ENCODE results near the gene MAML2. TPM values are rescaled to one million over a fixed set of nuclear protein-coding genes. Genes with fewer than 3 reads are reported as not detected.

The MAML2 gene
- total RNA-seq: 9.8 TPM
- polyA plus RNA-seq: 7.9 TPM
- long read RNA-seq, donor 1: 0 reads
- long read RNA-seq, donor 2: 0 reads
- long read RNA-seq, donor 3, full-length matches to known transcripts: 4 of 4 reads
- long read RNA-seq, donor 3, partial matches to known transcripts: 0 of 4 reads
- long read RNA-seq, donor 3, other reads (novel, unspliced or antisense): 0 of 4 reads
- long read RNA-seq, donor 4: 0 reads
- long read RNA-seq, donor 5, transcript MAML2-202 (4 exons, 3,154 nt): major isoform, 6 of 29 reads
- long read RNA-seq, donor 5, partial matches to known transcripts: 23 of 29 reads
- long read RNA-seq, donor 5, other reads (novel, unspliced or antisense): 0 of 29 reads
- long read RNA-seq, donor 6, partial matches to known transcripts: 6 of 6 reads
- long read RNA-seq, donor 6, other reads (novel, unspliced or antisense): 0 of 6 reads
- long read RNA-seq, donor 7, partial matches to known transcripts: 8 of 11 reads
- long read RNA-seq, donor 7, other reads (novel, unspliced or antisense): 0 of 11 reads
- long read RNA-seq, donor 8, partial matches to known transcripts: 0 of 2 reads
- long read RNA-seq, donor 8, other reads (novel, unspliced or antisense): 0 of 2 reads
- long read RNA-seq, donor 9, partial matches to known transcripts: 0 of 2 reads
- long read RNA-seq, donor 9, other reads (novel, unspliced or antisense): 0 of 2 reads
- long read RNA-seq, donor 10, transcript MAML2-202 (4 exons, 3,154 nt): major isoform, 5 of 15 reads
- long read RNA-seq, donor 10, partial matches to known transcripts: 10 of 15 reads
- long read RNA-seq, donor 10, other reads (novel, unspliced or antisense): 0 of 15 reads

DNA sequence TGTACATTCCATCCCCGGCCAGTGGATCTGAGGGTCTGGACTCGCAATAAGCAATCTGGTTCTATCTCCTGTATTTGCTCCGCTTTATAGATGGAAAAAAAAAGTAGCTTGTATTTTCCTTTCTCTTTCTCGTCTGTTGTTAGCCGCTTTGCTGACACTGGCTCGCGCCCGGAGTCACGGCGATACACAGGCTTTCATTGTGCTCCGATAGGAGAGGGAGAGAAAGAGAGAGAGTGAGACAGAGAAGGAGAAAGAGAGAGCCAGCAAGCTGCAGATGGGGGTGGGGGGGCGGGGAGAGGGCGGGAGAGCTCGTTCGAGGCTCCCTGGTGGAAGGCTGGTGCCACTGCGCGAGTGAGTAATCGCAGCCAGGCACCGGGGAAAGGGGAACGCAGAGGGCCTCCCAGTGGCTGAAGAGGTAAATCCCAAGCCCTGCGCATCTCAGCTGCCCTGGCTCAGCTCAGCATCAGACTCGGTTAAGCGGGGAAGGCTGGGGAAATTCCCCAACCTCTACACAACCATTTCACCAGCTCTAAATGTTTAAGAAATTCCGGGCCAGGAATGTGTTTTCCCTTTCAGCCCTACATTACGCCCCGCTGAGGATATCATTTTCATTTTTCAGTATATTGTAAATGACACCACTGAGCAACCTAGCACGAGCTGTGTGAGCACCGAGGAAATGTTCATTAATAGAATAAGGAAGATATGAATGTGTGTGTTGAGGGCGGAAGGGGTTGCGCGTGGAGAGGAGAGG is at the start of gene MAML2:
TSS of gene MAML2 (minus strand) at position 235 of the 751 bp plus-strand sequence. CDS start 1,300 bp downstream, outside the sequence.
- no peaks in the 10 kb centered on the region for H3K9me3 ChIP-seq (ENCODE audit: control insufficient read depth in 2 of 2, insufficient read depth in 1 of 2, low read length in 1 of 2)
- 11% methylated on average over 31 of the region's 31 CpGs for WGBS
- DNase-seq (ENCODE audit: low read depth in 6 of 9, low spot score in 9 of 9): peak; percentile 68 to 94 (median 82)
- H3K4me1 ChIP-seq (ENCODE audit: control insufficient read depth in 2 of 2, insufficient read depth in 2 of 2, low read length in 2 of 2): peaks cover 20 to 39% of the 10 kb centered on the region in 2 donors
- peaks cover 0 to 3% of the 10 kb centered on the region in 2 donors for H3K36me3 ChIP-seq (ENCODE audit: control insufficient read depth in 2 of 2, insufficient read depth in 2 of 2, low read length in 1 of 2)
- peak within 1 kb of the TSS; percentile 83 to 96 for H3K4me3 ChIP-seq (ENCODE audit: low read length in 2 of 2)
- peak within 1 kb of the TSS; percentile 78 to 84 for H3K27ac ChIP-seq (ENCODE audit: low read depth in 1 of 2, low read length in 1 of 2)
- H3K27me3 ChIP-seq (ENCODE audit: control insufficient read depth in 2 of 2, insufficient read depth in 1 of 2, low read length in 1 of 2): no peaks in the 10 kb centered on the region

DNA sequence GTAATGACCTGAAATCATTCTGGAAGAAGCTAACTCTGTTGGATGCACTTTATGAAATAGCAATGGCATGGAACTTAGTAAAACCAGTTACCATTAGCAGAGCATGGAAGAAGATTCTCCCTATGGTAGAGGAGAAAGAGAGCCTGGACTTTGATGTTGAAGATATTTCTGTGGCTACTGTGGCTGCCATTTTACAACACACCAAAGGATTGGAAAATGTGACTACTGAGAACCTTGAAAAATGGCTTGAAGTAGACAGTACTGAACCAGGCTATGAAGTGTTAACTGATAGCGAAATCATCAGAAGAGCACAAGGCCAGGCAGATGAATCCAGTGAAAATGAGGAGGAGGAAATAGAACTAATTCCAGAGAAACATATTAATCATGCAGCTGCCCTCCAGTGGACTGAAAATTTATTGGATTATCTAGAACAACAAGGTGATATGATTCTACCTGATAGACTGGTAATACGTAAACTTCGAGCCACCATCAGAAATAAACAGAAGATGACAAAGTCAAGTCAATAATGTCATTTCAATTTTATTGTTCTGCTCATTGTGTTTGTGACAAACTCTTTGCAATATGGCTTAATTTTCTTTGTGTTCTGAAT is 48.8 kb upstream of the MAML2 start:
- H3K9me3 ChIP-seq (ENCODE audit: control insufficient read depth in 2 of 2, insufficient read depth in 1 of 2, low read length in 1 of 2): no peaks in the 10 kb centered on the region
- no peak overlapping the region for H3K27ac ChIP-seq (ENCODE audit: low read depth in 1 of 2, low read length in 1 of 2)
- H3K4me3 ChIP-seq (ENCODE audit: low read length in 2 of 2): no peak overlapping the region
- DNase-seq (ENCODE audit: low read depth in 6 of 9, low spot score in 9 of 9): no peak
- peaks cover 4 to 5% of the 10 kb centered on the region in 2 donors for H3K4me1 ChIP-seq (ENCODE audit: control insufficient read depth in 2 of 2, insufficient read depth in 2 of 2, low read length in 2 of 2)
- no peaks in the 10 kb centered on the region for H3K36me3 ChIP-seq (ENCODE audit: control insufficient read depth in 2 of 2, insufficient read depth in 2 of 2, low read length in 1 of 2)
- WGBS: 96% methylated on average over 3 of the region's 3 CpGs
- H3K27me3 ChIP-seq (ENCODE audit: control insufficient read depth in 2 of 2, insufficient read depth in 1 of 2, low read length in 1 of 2): no peaks in the 10 kb centered on the region

- WGBS: 25% methylated on average over 6 of the region's 6 CpGs
- DNase-seq (ENCODE audit: low read depth in 6 of 9, low spot score in 9 of 9): peak in 1 of 9 donors; percentile 6
- Histone ChIP-seq H3K9me3 (ENCODE audit: control insufficient read depth in 2 of 2, insufficient read depth in 1 of 2, low read length in 1 of 2) (no peaks in the 10 kb centered on the region), H3K4me3 (ENCODE audit: low read length in 2 of 2) (peak overlapping the region; percentile 74 to 90), H3K4me1 (ENCODE audit: control insufficient read depth in 2 of 2, insufficient read depth in 2 of 2, low read length in 2 of 2) (peaks cover 4 to 5% of the 10 kb centered on the region in 2 donors), H3K36me3 (ENCODE audit: control insufficient read depth in 2 of 2, insufficient read depth in 2 of 2, low read length in 1 of 2) (peaks cover 0 to 4% of the 10 kb centered on the region in 2 donors), H3K27me3 (ENCODE audit: control insufficient read depth in 2 of 2, insufficient read depth in 1 of 2, low read length in 1 of 2) (no peaks in the 10 kb centered on the region), H3K27ac (ENCODE audit: low read depth in 1 of 2, low read length in 1 of 2) (peak overlapping the region; percentile 86)
Observed at GRCh38 chr11:96390488-96390792, 47.4 kb upstream of the MAML2 start.

DNA sequence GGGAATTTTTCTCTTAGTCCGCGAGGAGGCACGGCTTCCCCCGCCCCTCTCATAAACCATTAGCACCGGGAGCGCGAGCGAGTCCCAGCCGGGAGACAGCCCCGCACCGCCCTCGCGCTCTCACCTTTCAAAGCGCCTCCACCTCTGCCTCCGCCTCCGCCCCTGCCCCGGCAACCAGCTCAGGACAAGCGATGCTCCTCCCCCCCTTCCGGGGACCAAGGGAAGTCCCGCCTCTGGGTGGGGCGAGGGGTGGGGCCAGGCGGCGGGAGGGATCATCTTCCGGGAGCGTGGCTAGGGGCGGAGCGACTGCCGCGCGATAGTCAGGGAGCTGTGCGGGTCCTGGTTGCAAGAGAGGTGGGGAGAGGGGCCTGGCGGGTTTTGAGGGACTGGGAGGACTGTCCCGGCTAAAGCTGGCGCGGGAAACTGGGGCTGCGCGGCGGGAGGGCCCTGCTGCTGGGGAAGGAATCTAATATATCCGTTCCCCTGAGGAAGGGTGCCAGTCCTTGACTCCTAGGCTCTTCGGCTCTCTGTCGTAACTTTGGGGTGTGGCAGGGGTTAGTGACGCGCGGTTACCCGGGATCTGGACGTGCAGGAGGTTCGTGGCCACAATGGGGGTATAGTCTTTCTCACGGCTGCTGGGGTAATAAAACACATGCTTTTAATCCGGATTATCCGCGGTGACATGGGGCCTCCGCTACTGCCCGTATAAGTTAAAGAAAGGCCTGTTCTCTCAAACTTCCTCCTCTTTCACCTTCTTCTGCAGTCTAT is 46.9 kb upstream of the MAML2 start, which contains the start of the genes CCDC82 and JRKL:
TSS of gene CCDC82 (minus strand) at position 193 of the 768 bp plus-strand sequence. CDS start 5,165 bp downstream, outside the sequence.
TSS of gene JRKL (plus strand) at position 294 of the 768 bp plus-strand sequence. CDS start 637 bp downstream, outside the sequence.
- H3K27me3 ChIP-seq (ENCODE audit: control insufficient read depth in 2 of 2, insufficient read depth in 1 of 2, low read length in 1 of 2): no peaks in the 10 kb centered on the region
- no peaks in the 10 kb centered on the region for H3K9me3 ChIP-seq (ENCODE audit: control insufficient read depth in 2 of 2, insufficient read depth in 1 of 2, low read length in 1 of 2)
- peak within 1 kb of the TSS; percentile 74 to 90 for H3K4me3 ChIP-seq (ENCODE audit: low read length in 2 of 2)
- H3K4me1 ChIP-seq (ENCODE audit: control insufficient read depth in 2 of 2, insufficient read depth in 2 of 2, low read length in 2 of 2): peaks cover 4 to 5% of the 10 kb centered on the region in 2 donors
- peak; percentile 74 to 98 (median 95) for DNase-seq (ENCODE audit: low read depth in 6 of 9, low spot score in 9 of 9)
- peak within 1 kb of the TSS; percentile 86 to 87 for H3K27ac ChIP-seq (ENCODE audit: low read depth in 1 of 2, low read length in 1 of 2)
- peaks cover 0 to 4% of the 10 kb centered on the region in 2 donors for H3K36me3 ChIP-seq (ENCODE audit: control insufficient read depth in 2 of 2, insufficient read depth in 2 of 2, low read length in 1 of 2)
- WGBS: under 1% methylated on average over 53 of the region's 53 CpGs

DNA sequence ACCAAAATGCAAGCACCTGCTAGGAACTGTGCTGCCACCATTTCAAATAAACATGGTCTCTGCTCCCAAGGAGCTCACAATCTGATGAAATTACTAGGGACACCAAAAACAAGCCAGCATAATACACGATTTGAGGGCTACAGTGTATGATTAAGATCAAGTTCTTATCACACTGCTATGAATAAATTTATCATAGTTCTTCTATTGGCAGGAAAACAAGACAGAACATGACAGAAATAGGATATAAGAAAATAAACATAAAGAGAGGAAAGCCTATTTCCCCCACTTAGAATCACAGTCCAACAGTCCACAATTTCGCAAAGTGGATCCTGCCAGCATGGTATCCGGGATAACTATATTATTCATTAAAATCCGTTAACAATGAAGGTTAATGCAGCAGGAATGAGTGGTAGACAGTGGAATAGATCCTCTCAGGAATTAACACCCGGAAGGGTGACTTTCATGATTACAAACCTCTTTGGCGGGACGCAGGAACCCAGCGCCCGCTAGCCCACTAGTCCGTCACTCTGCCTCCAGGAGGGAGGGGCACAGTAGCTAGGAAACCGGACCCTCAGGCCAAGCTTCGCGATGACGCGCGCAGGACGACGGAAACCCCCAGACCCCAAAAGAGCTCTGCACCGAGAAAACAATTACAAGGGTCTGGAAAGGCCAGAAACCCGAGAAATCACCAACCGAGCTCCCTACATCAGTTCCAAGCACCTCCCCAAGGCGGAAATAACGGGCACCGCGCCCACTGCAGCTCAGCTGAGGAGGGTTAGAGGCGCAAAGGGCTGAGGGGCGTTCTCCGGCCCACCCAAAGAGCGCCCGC is 46.1 kb upstream of the MAML2 start:
- Histone ChIP-seq H3K4me1 (ENCODE audit: control insufficient read depth in 2 of 2, insufficient read depth in 2 of 2, low read length in 2 of 2) (peaks cover 4 to 5% of the 10 kb centered on the region in 2 donors), H3K27me3 (ENCODE audit: control insufficient read depth in 2 of 2, insufficient read depth in 1 of 2, low read length in 1 of 2) (no peaks in the 10 kb centered on the region), H3K9me3 (ENCODE audit: control insufficient read depth in 2 of 2, insufficient read depth in 1 of 2, low read length in 1 of 2) (no peaks in the 10 kb centered on the region), H3K36me3 (ENCODE audit: control insufficient read depth in 2 of 2, insufficient read depth in 2 of 2, low read length in 1 of 2) (peaks cover 0 to 4% of the 10 kb centered on the region in 2 donors), H3K4me3 (ENCODE audit: low read length in 2 of 2) (peak overlapping the region; percentile 74 to 90), H3K27ac (ENCODE audit: low read depth in 1 of 2, low read length in 1 of 2) (peak overlapping the region; percentile 82 to 87)
- peak in 4 of 9 donors; percentile 6 to 30 (median 24) for DNase-seq (ENCODE audit: low read depth in 6 of 9, low spot score in 9 of 9)
- WGBS: under 1% methylated on average over 30 of the region's 30 CpGs

DNA sequence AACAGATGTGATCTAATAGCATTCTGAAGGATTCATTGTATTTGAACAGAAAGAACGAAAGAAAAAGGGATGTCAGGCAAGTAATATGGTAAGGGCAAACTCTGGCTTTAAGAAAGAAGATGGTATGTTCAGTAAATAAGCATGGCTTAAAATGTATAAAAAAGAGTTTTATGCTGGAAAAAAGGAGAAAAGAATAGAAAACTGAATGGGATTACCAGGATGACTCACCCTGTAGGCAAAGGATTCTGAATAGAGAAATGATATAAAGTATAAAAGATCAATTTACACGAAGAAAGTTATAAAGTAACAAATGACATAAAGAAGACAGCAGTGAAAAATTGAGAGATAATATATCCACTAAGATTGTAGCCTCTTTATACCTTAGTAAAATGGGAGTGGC is 42.2 kb upstream of the MAML2 start:
- WGBS: 97% methylated on average over 2 of the region's 2 CpGs
- no peaks in the 10 kb centered on the region for H3K9me3 ChIP-seq (ENCODE audit: control insufficient read depth in 2 of 2, insufficient read depth in 1 of 2, low read length in 1 of 2)
- peaks cover 0 to 14% of the 10 kb centered on the region in 2 donors for H3K36me3 ChIP-seq (ENCODE audit: control insufficient read depth in 2 of 2, insufficient read depth in 2 of 2, low read length in 1 of 2)
- no peak overlapping the region for H3K27ac ChIP-seq (ENCODE audit: low read depth in 1 of 2, low read length in 1 of 2)
- no peaks in the 10 kb centered on the region for H3K27me3 ChIP-seq (ENCODE audit: control insufficient read depth in 2 of 2, insufficient read depth in 1 of 2, low read length in 1 of 2)
- peaks cover 0 to 2% of the 10 kb centered on the region in 2 donors for H3K4me1 ChIP-seq (ENCODE audit: control insufficient read depth in 2 of 2, insufficient read depth in 2 of 2, low read length in 2 of 2)
- no peak overlapping the region for H3K4me3 ChIP-seq (ENCODE audit: low read length in 2 of 2)
- no peak for DNase-seq (ENCODE audit: low read depth in 6 of 9, low spot score in 9 of 9)

DNA sequence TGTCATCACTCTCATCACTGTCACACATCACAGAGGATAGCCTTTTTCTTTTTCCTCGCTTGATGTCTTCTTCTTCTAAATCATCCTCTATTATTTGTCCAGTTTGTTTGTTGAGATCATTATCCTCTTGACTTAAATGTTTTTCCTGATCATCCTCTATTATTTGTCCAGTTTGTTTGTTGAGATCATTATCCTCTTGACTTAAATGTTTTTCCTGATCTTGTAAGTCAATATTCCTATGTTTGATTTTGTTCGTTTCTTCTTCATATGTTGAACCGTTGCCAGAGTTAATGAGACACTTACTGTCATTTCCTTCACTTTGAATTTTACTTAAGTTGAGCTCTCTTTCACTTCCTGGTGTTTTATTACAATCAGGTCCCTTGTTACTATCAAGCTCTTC is 41.2 kb upstream of the MAML2 start:
- WGBS: 85% methylated on average over 3 of the region's 3 CpGs

More for the DNA sequence above, 41.2 kb upstream of the MAML2 start:
- no peaks in the 10 kb centered on the region for H3K9me3 ChIP-seq (ENCODE audit: control insufficient read depth in 2 of 2, insufficient read depth in 1 of 2, low read length in 1 of 2)
- no peak overlapping the region for H3K27ac ChIP-seq (ENCODE audit: low read depth in 1 of 2, low read length in 1 of 2)
- H3K4me3 ChIP-seq (ENCODE audit: low read length in 2 of 2): no peak overlapping the region
- H3K4me1 ChIP-seq (ENCODE audit: control insufficient read depth in 2 of 2, insufficient read depth in 2 of 2, low read length in 2 of 2): peaks cover 0 to 2% of the 10 kb centered on the region in 2 donors
- H3K27me3 ChIP-seq (ENCODE audit: control insufficient read depth in 2 of 2, insufficient read depth in 1 of 2, low read length in 1 of 2): no peaks in the 10 kb centered on the region
- no peak for DNase-seq (ENCODE audit: low read depth in 6 of 9, low spot score in 9 of 9)
- peaks cover 0 to 14% of the 10 kb centered on the region in 2 donors for H3K36me3 ChIP-seq (ENCODE audit: control insufficient read depth in 2 of 2, insufficient read depth in 2 of 2, low read length in 1 of 2)

All from thymus (tissue), 14 donors.